Prostate gland (tissue), 2 donors: ENCODE data around the gene NGLY1. TPM values are rescaled to one million over a fixed set of nuclear protein-coding genes. Genes with fewer than 3 reads are reported as not detected.

Source experiments
- DNase-seq: peaks from one replicate; pipeline ENCODE4 v3.0.0-alpha.2; 2019; ENCODE audit warnings: low spot score
- H3K27ac ChIP-seq, 2 donors: fragments of 200-600 bp; sonication (generic); 2 replicates each; pipeline ENCODE4 v1.5.1; 2017 to 2019
- H3K27me3 ChIP-seq: fragments of 200-600 bp; sonication (generic); replicated peaks from 2 replicates; pipeline ENCODE4 v1.5.1; 2019; ENCODE audit not compliant: insufficient read depth
- H3K36me3 ChIP-seq, 2 donors: fragments of 200-600 bp; sonication (generic); 1 replicate in 1 of 2; 2 replicates in 1 of 2; pipeline versions ENCODE4 v1.5.1 to v1.8.1; 2017 to 2019
- H3K4me1 ChIP-seq: fragments of 200-600 bp; sonication (generic); replicated peaks from 2 replicates; pipeline ENCODE4 v1.5.1; 2019
- H3K4me3 ChIP-seq, 2 donors: fragments of 200-600 bp; sonication (generic); 2 replicates each; pipeline ENCODE4 v1.5.1; 2017 to 2019
- H3K9me3 ChIP-seq: fragments of 200-600 bp; sonication (generic); 2 replicates; pipeline ENCODE4 v1.5.1; 2017
- CTCF ChIP-seq, 4 experiments: fragments of 200-600 bp in 2 of 4; fragments of 450-650 bp in 2 of 4; sonication (generic) in 2 of 4; IDR thresholded peaks; 1 replicate in 3 of 4; 2 replicates in 1 of 4; pipeline ENCODE4 v1.5.1; 2016 to 2019; ENCODE audit warnings: antibody characterized with exemption in 4 of 4, mild to moderate bottlenecking in 2 of 4, moderate library complexity in 2 of 4
- POLR2A ChIP-seq: fragments of 450-650 bp; IDR thresholded peaks from one replicate; pipeline ENCODE4 v1.6.1; 2016; ENCODE audit warnings: antibody characterized with exemption, mild to moderate bottlenecking
- POLR2AphosphoS5 ChIP-seq: sonication (generic); formaldehyde crosslinking; IDR thresholded peaks from one replicate; pipeline ENCODE4 v1.6.1; 2017; ENCODE audit warnings: antibody characterized with exemption
- WGBS: methylation state at CpG from one replicate; pipeline ENCODE4 v1.1.5; 2018; 5-methylcytosine and 5-hydroxymethylcytosine counted together
- intact Hi-C: fragments of 100-400 bp; cut with DNase I; formaldehyde crosslinking; loops from one replicate; pipeline ENCODE4 v1.14.2; 2022
- total RNA-seq, 2 donors: library from RNA; depleted of rRNA; stranded (reverse); fragments of >200 nt; gene quantifications; one replicate each; pipeline ENCODE4 v1.1.0, GENCODE V29; 2016

NGLY1 gene
- total RNA-seq, 2 donors from 2014 or later = 35.6 to 36.8 TPM

- DNase-seq = no peak
- H3K27ac ChIP-seq = no peak overlapping the region
- 77% methylated on average over 6 of the region's 6 CpGs for WGBS
- intact Hi-C loops = no loop called here
- TF ChIP-seq POLR2AphosphoS5 (no peak), CTCF (IDR thresholded peaks at IDR 0.05) (no peak), POLR2A (no peak)
- H3K4me3 ChIP-seq = no peak overlapping the region
- H3K4me1 ChIP-seq = no peaks in the 10 kb centered on the region
- H3K27me3 ChIP-seq = no peaks in the 10 kb centered on the region
- no peaks in the 10 kb centered on the region for H3K9me3 ChIP-seq
- H3K36me3 ChIP-seq = peaks cover 0 to 2% of the 10 kb centered on the region in 2 donors
Observed at GRCh38 chr3:25749031-25749581, 34.1 kb downstream of the NGLY1 start.

- intact Hi-C loops = no loop called here
- no peak overlapping the region for H3K27ac ChIP-seq
- DNase-seq = no peak
- WGBS = 75% methylated on average over 3 of the region's 3 CpGs
- H3K9me3 ChIP-seq = no peaks in the 10 kb centered on the region
- H3K4me1 ChIP-seq = no peaks in the 10 kb centered on the region
- TF ChIP-seq POLR2AphosphoS5 = no peak
- no peak overlapping the region for H3K4me3 ChIP-seq
- peaks cover 0 to 2% of the 10 kb centered on the region in 2 donors for H3K36me3 ChIP-seq
- no peaks in the 10 kb centered on the region for H3K27me3 ChIP-seq
Observed at GRCh38 chr3:25748189-25748588, 35.1 kb downstream of the NGLY1 start.

GRCh38 chr3:25747033-25747432, 36.2 kb downstream of the NGLY1 start:
- H3K4me1 ChIP-seq = no peaks in the 10 kb centered on the region
- H3K36me3 ChIP-seq = peaks cover 0 to 2% of the 10 kb centered on the region in 2 donors
- H3K27ac ChIP-seq = no peak overlapping the region
- TF ChIP-seq CTCF (IDR thresholded peaks at IDR 0.05) (no peak), POLR2A (no peak), POLR2AphosphoS5 (no peak)
- no peaks in the 10 kb centered on the region for H3K9me3 ChIP-seq
- H3K27me3 ChIP-seq = no peaks in the 10 kb centered on the region
- no peak for DNase-seq
- intact Hi-C loops = no loop called here
- H3K4me3 ChIP-seq = no peak overlapping the region

GRCh38 chr3:25744470-25744869, 38.8 kb downstream of the NGLY1 start:
- no peak for DNase-seq
- Histone ChIP-seq H3K27ac (no peak overlapping the region), H3K36me3 (peaks cover 0 to 2% of the 10 kb centered on the region in 2 donors), H3K9me3 (no peaks in the 10 kb centered on the region), H3K4me3 (no peak overlapping the region), H3K27me3 (no peaks in the 10 kb centered on the region), H3K4me1 (no peaks in the 10 kb centered on the region)
- TF ChIP-seq CTCF (IDR thresholded peaks at IDR 0.05) (no peak), POLR2A (no peak), POLR2AphosphoS5 (no peak)
- WGBS = 96% methylated on average over 3 of the region's 3 CpGs
- intact Hi-C loops = no loop called here

GRCh38 chr3:25728101-25728500, 55.1 kb downstream of the NGLY1 start:
- Histone ChIP-seq H3K4me1 (no peaks in the 10 kb centered on the region), H3K27ac (no peak overlapping the region), H3K4me3 (no peak overlapping the region), H3K9me3 (no peaks in the 10 kb centered on the region), H3K27me3 (no peaks in the 10 kb centered on the region), H3K36me3 (no peaks in the 10 kb centered on the region)
- intact Hi-C loops = no loop called here
- DNase-seq = no peak
- TF ChIP-seq POLR2AphosphoS5 (no peak), POLR2A (no peak), CTCF (IDR thresholded peaks at IDR 0.05) (no peak)
